Prostate gland (tissue), 2 donors: ENCODE measurements around the gene TMEM134.

Source experiments
- CTCF ChIP-seq, 4 experiments: fragments of 200-600 bp in 2 of 4; fragments of 450-650 bp in 2 of 4; sonication (generic) in 2 of 4; IDR thresholded peaks; 1 replicate in 3 of 4; 2 replicates in 1 of 4; pipeline ENCODE4 v1.5.1; 2016 to 2019; ENCODE audit warnings: antibody characterized with exemption in 4 of 4, mild to moderate bottlenecking in 2 of 4, moderate library complexity in 2 of 4
- POLR2A ChIP-seq: fragments of 450-650 bp; IDR thresholded peaks from one replicate; pipeline ENCODE4 v1.6.1; 2016; ENCODE audit warnings: antibody characterized with exemption, mild to moderate bottlenecking
- POLR2AphosphoS5 ChIP-seq: sonication (generic); formaldehyde crosslinking; IDR thresholded peaks from one replicate; pipeline ENCODE4 v1.6.1; 2017; ENCODE audit warnings: antibody characterized with exemption

DNA sequence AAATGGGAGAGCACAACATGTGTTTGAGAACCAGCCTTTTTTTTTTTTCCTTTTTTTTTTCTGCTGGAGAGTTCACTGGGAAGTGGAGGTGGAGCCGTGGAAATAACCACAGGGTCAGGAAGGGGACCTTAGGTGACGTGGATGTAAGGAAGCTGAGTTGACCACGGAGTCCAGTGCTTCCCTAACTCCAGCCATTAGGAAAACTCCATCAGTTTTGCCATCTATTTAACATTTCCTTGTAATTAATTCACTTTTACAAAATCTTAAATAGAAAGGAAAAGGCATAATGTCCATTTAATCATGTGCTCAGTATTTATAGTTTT lies 40.9 kb upstream of the TMEM134 start:
- TF ChIP-seq POLR2A, result no peak
- no peak for TF ChIP-seq CTCF (IDR thresholded peaks at IDR 0.05)
- TF ChIP-seq POLR2AphosphoS5, result no peak
